ENCODE data around the gene LMAN2.

The LMAN2 gene

GRCh38 chr5:177351392-177352329 is at the start of gene LMAN2:
Gene LMAN2 (minus strand): TSS chr5:177351668. CDS start chr5:177351647, 21 bp downstream.
- peak; percentile 97 for DNase-seq (ENCODE audit: low spot score)

GRCh38 chr5:177399997-177400868 is 48.8 kb upstream of the LMAN2 start, which contains the start of gene PFN3:
Gene PFN3 (minus strand): TSS chr5:177400661. CDS start chr5:177400576, 85 bp downstream.
- no peak for DNase-seq (ENCODE audit: low spot score)

- no peak for DNase-seq (ENCODE audit: low spot score)
These were observed 46.5 kb upstream of the LMAN2 start for GRCh38 chr5:177397875-177398390.

GRCh38 chr5:177396807-177397206 is 45.3 kb upstream of the LMAN2 start:
- DNase-seq (ENCODE audit: low spot score), result no peak

- no peak for DNase-seq (ENCODE audit: low spot score)
These were observed 44.6 kb upstream of the LMAN2 start for GRCh38 chr5:177396078-177396477.

- DNase-seq (ENCODE audit: low spot score), result no peak
These were observed 42.5 kb upstream of the LMAN2 start for GRCh38 chr5:177393990-177394389.

GRCh38 chr5:177393206-177393765 is 41.8 kb upstream of the LMAN2 start:
- DNase-seq (ENCODE audit: low spot score), result no peak

- no peak for DNase-seq (ENCODE audit: low spot score)
These were observed 41.3 kb upstream of the LMAN2 start for GRCh38 chr5:177392765-177393164.

- DNase-seq (ENCODE audit: low spot score), result peak; percentile 99
These were observed 39.2 kb upstream of the LMAN2 start for GRCh38 chr5:177390363-177391300.

GRCh38 chr5:177389241-177390169 is 38.0 kb upstream of the LMAN2 start:
- DNase-seq (ENCODE audit: low spot score), result no peak

GRCh38 chr5:177388521-177389052 is 37.1 kb upstream of the LMAN2 start:
- no peak for DNase-seq (ENCODE audit: low spot score)

- DNase-seq (ENCODE audit: low spot score), result no peak
These were observed 35.9 kb upstream of the LMAN2 start for GRCh38 chr5:177387405-177387804.

GRCh38 chr5:177386542-177386941 is 35.1 kb upstream of the LMAN2 start:
- DNase-seq (ENCODE audit: low spot score), result no peak

- no peak for DNase-seq (ENCODE audit: low spot score)
These were observed 34.3 kb upstream of the LMAN2 start for GRCh38 chr5:177385720-177386119.

GRCh38 chr5:177384134-177384533 is 32.7 kb upstream of the LMAN2 start, which contains the start of gene SLC34A1:
Gene SLC34A1 (plus strand): TSS chr5:177384434. CDS start chr5:177385742, 1,308 bp downstream.
- DNase-seq (ENCODE audit: low spot score), result no peak

- DNase-seq (ENCODE audit: low spot score), result no peak
These were observed 31.7 kb upstream of the LMAN2 start for GRCh38 chr5:177383181-177383580.

- peak; percentile 53 for DNase-seq (ENCODE audit: low spot score)
These were observed 31.1 kb upstream of the LMAN2 start for GRCh38 chr5:177382423-177383029.

GRCh38 chr5:177380805-177381126 is 29.3 kb upstream of the LMAN2 start:
- DNase-seq (ENCODE audit: low spot score), result no peak

Measured in HuH-7 (cell line).